ENCODE measurements around the gene TICRR.
"Not testable (repeated sequence)": the region's sequence is repeated elsewhere in the genome, so short reads cannot be mapped to it uniquely, and the experiment has no call there.

DNA sequence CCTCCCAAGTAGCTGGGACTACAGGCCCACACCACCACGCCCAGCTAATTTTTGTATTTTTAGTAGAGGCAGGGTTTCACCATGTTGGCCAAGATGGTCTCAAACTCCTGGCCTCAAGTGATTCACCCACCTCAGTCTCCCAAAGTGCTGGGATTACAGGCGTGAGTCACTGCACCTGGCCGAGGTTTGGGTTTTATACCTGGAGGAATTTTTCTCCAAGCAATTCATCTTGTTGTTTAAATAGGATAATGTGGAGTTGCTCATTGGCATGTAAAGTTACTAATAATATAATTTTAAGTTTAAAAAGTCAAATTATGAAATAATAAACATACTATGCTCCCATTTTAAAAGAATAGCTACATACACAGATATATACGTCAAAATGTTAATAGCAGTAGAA lies 26.1 kb upstream of the TICRR start:
- TF ChIP-seq, protein P1, sequence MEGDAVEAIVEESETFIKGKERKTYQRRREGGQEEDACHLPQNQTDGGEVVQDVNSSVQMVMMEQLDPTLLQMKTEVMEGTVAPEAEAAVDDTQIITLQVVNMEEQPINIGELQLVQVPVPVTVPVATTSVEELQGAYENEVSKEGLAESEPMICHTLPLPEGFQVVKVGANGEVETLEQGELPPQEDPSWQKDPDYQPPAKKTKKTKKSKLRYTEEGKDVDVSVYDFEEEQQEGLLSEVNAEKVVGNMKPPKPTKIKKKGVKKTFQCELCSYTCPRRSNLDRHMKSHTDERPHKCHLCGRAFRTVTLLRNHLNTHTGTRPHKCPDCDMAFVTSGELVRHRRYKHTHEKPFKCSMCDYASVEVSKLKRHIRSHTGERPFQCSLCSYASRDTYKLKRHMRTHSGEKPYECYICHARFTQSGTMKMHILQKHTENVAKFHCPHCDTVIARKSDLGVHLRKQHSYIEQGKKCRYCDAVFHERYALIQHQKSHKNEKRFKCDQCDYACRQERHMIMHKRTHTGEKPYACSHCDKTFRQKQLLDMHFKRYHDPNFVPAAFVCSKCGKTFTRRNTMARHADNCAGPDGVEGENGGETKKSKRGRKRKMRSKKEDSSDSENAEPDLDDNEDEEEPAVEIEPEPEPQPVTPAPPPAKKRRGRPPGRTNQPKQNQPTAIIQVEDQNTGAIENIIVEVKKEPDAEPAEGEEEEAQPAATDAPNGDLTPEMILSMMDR (IDR thresholded peaks at IDR 0.05; ENCODE audit: borderline replicate concordance, extremely low read depth, low read length, poor library complexity, severe bottlenecking): not testable (repeated sequence)
- not testable (repeated sequence) for TF ChIP-seq EZH2 (IDR thresholded peaks at IDR 0.05; ENCODE audit: borderline replicate concordance, low read depth, low read length, severe bottlenecking)
